SK-N-SH treated with all-trans-retinoic acid at 6 μM for 48 hours (cell line): ENCODE data around the gene GTF2H4.
"Not testable (repeated sequence)": the region's sequence is repeated elsewhere in the genome, so short reads cannot be mapped to it uniquely, and the experiment has no call there.

ENCODE experiments used
- ATAC-seq: fragments of 200-7000 bp; cut with Tn5 transposase; 3 replicates; pipeline ENCODE4 v1.9.1; 2020; ENCODE audit warnings: mild to moderate bottlenecking, moderate library complexity
- ARNTL ChIP-seq: fragments of 450-650 bp; formaldehyde crosslinking; IDR thresholded peaks from 2 replicates; pipeline ENCODE4 v1.5.0; 2020; ENCODE audit warnings: low read depth, mild to moderate bottlenecking, moderate library complexity, borderline replicate concordance
- BACH2 ChIP-seq: fragments of 250-450 bp; sonication (Bioruptor Pico); IDR thresholded peaks from 2 replicates; pipeline ENCODE4 v1.9.0; 2021; ENCODE audit warnings: mild to moderate bottlenecking, borderline replicate concordance
- CREB5 ChIP-seq: fragments of 250-450 bp; sonication (Bioruptor Pico); IDR thresholded peaks from 2 replicates; pipeline ENCODE4 v1.5.1; 2020; ENCODE audit warnings: low read depth, mild to moderate bottlenecking, moderate library complexity
- CSDC2 ChIP-seq: fragments of 250-450 bp; sonication (Bioruptor Pico); IDR thresholded peaks from 2 replicates; pipeline ENCODE4 v1.5.0; 2020; ENCODE audit warnings: mild to moderate bottlenecking, moderate library complexity
- CSRNP3 ChIP-seq: fragments of 250-450 bp; sonication (Bioruptor Pico); IDR thresholded peaks from 2 replicates; pipeline ENCODE4 v1.5.1; 2021; ENCODE audit warnings: mild to moderate bottlenecking, moderate library complexity
- ESRRG ChIP-seq: fragments of 250-450 bp; sonication (Bioruptor Pico); IDR thresholded peaks from 2 replicates; pipeline ENCODE4 v1.6.1; 2021; ENCODE audit warnings: mild to moderate bottlenecking
- GLIS3 ChIP-seq: fragments of 250-450 bp; sonication (Bioruptor Pico); IDR thresholded peaks from 2 replicates; pipeline ENCODE4 v1.5.0; 2020; ENCODE audit warnings: mild to moderate bottlenecking, moderate library complexity
- ISL1 ChIP-seq: fragments of 250-450 bp; sonication (Bioruptor Pico); IDR thresholded peaks from 2 replicates; pipeline ENCODE4 v2.1.2; 2022; ENCODE audit warnings: mild to moderate bottlenecking, moderate library complexity
- OSR1 ChIP-seq: fragments of 250-450 bp; sonication (Bioruptor Pico); IDR thresholded peaks from 2 replicates; pipeline ENCODE4 v1.8.0; 2022; ENCODE audit warnings: moderate library complexity, mild to moderate bottlenecking, inconsistent platforms
- PATZ1 ChIP-seq: fragments of 250-450 bp; sonication (Bioruptor Pico); IDR thresholded peaks from 2 replicates; pipeline ENCODE4 v1.8.0; 2020; ENCODE audit warnings: mild to moderate bottlenecking, moderate library complexity, borderline replicate concordance
- POU6F1 ChIP-seq: fragments of 250-450 bp; sonication (Bioruptor Pico); IDR thresholded peaks from 2 replicates; pipeline ENCODE4 v1.8.0; 2021; ENCODE audit warnings: low read depth, mild to moderate bottlenecking, moderate library complexity, borderline replicate concordance
- PPARA ChIP-seq: fragments of 250-450 bp; sonication (Bioruptor Pico); IDR thresholded peaks from 2 replicates; pipeline ENCODE4 v1.5.0; 2020; ENCODE audit warnings: mild to moderate bottlenecking, borderline replicate concordance
- RARB ChIP-seq: fragments of 250-450 bp; sonication (Bioruptor Pico); IDR thresholded peaks from 2 replicates; pipeline ENCODE4 v1.8.0; 2021; ENCODE audit warnings: mild to moderate bottlenecking, moderate library complexity
- SNAI2 ChIP-seq: fragments of 250-450 bp; sonication (Bioruptor Pico); IDR thresholded peaks from 2 replicates; pipeline ENCODE4 v1.5.0; 2020; ENCODE audit warnings: mild to moderate bottlenecking, moderate library complexity
- TCF4 ChIP-seq: fragments of 250-450 bp; sonication (Bioruptor Pico); IDR thresholded peaks from 2 replicates; pipeline ENCODE4 v1.8.0; 2021; ENCODE audit warnings: mild to moderate bottlenecking, moderate library complexity, borderline replicate concordance
- TOX ChIP-seq: fragments of 250-450 bp; sonication (Bioruptor Pico); IDR thresholded peaks from 2 replicates; pipeline ENCODE4 v1.8.0; 2021; ENCODE audit warnings: mild to moderate bottlenecking, moderate library complexity, borderline replicate concordance
- TSHZ2 ChIP-seq: fragments of 250-450 bp; sonication (Bioruptor Pico); IDR thresholded peaks from 2 replicates; pipeline ENCODE4 v1.5.0; 2020; ENCODE audit warnings: mild to moderate bottlenecking, moderate library complexity
- ZC3H10 ChIP-seq: fragments of 250-450 bp; sonication (Bioruptor Pico); IDR thresholded peaks from 2 replicates; pipeline ENCODE4 v1.5.1; 2021; ENCODE audit warnings: mild to moderate bottlenecking, moderate library complexity
- ZFP3 ChIP-seq: fragments of 250-450 bp; sonication (Bioruptor Pico); IDR thresholded peaks from 2 replicates; pipeline ENCODE4 v1.5.0; 2020; ENCODE audit warnings: mild to moderate bottlenecking, moderate library complexity
- ZFP30 ChIP-seq: fragments of 450-650 bp; formaldehyde crosslinking; IDR thresholded peaks from 2 replicates; pipeline ENCODE4 v1.5.0; 2022; ENCODE audit warnings: mild to moderate bottlenecking, moderate library complexity
- ZNF565 ChIP-seq: fragments of 450-650 bp; formaldehyde crosslinking; conservative IDR thresholded peaks from 2 replicates; pipeline ENCODE4 v1.5.0; 2020; ENCODE audit warnings: low read depth, mild to moderate bottlenecking, moderate library complexity
- ZNF70 ChIP-seq: fragments of 450-650 bp; formaldehyde crosslinking; IDR thresholded peaks from 2 replicates; pipeline ENCODE4 v1.5.0; 2020; ENCODE audit warnings: mild to moderate bottlenecking, moderate library complexity
- ZNF8 ChIP-seq: fragments of 450-650 bp; formaldehyde crosslinking; IDR thresholded peaks from 2 replicates; pipeline ENCODE4 v1.5.0; 2020; ENCODE audit warnings: mild to moderate bottlenecking, moderate library complexity

GTF2H4 gene

GRCh38 chr6:30907758-30908591 is at the start of gene GTF2H4:
TSS of gene GTF2H4 (plus strand) at chr6:30908207.
- no peak for TF ChIP-seq PPARA
- TF ChIP-seq ISL1 (CRISPR knock-in tag) = no peak
- TF ChIP-seq TOX = no peak
- TF ChIP-seq ZNF70 (CRISPR knock-in tag) = peak; percentile 63; the same call in 1 of the 2 replicates
- peak; percentile 37; the same call in 1 of the 2 replicates for TF ChIP-seq TCF4 (CRISPR knock-in tag)
- TF ChIP-seq ARNTL (CRISPR knock-in tag) = no peak
- TF ChIP-seq BACH2 = no peak
- TF ChIP-seq ZNF8 (CRISPR knock-in tag) = no peak
- no peak for TF ChIP-seq PATZ1
- no peak for TF ChIP-seq ZC3H10 (CRISPR knock-in tag)
- TF ChIP-seq CREB5 (CRISPR knock-in tag) = 0 out of 2 replicates have a peak, but pooled peaks have one; percentile 56
- TF ChIP-seq RARB = peak; percentile 68; the same call in 1 of the 2 replicates
- TF ChIP-seq POU6F1 = peak; percentile 66; the same call in 1 of the 2 replicates
- TF ChIP-seq CSRNP3 (CRISPR knock-in tag) = no peak
- no peak for TF ChIP-seq SNAI2 (CRISPR knock-in tag)
- no peak for TF ChIP-seq OSR1
- peak; percentile 54; the same call in 1 of the 2 replicates for TF ChIP-seq GLIS3 (CRISPR knock-in tag)
- TF ChIP-seq ZFP3 (CRISPR knock-in tag) = peak; percentile 59; the same call in 1 of the 2 replicates
- no peak; the same call in 1 of the 2 replicates for TF ChIP-seq CSDC2 (CRISPR knock-in tag)
- no peak for TF ChIP-seq ZNF565 (CRISPR knock-in tag)
- no peak for TF ChIP-seq ZFP30 (CRISPR knock-in tag)
- TF ChIP-seq ESRRG (CRISPR knock-in tag) = no peak
- TF ChIP-seq TSHZ2 = peak; percentile 82
- TF ChIP-seq, all 23 proteins: peak for 8
- ATAC-seq = peak; percentile 99

- ATAC-seq = not testable (repeated sequence)
These were observed 48.3 kb upstream of the GTF2H4 start for GRCh38 chr6:30859726-30860125.
